ENCODE measurements around the gene FAM120AOS.

The FAM120AOS gene

DNA sequence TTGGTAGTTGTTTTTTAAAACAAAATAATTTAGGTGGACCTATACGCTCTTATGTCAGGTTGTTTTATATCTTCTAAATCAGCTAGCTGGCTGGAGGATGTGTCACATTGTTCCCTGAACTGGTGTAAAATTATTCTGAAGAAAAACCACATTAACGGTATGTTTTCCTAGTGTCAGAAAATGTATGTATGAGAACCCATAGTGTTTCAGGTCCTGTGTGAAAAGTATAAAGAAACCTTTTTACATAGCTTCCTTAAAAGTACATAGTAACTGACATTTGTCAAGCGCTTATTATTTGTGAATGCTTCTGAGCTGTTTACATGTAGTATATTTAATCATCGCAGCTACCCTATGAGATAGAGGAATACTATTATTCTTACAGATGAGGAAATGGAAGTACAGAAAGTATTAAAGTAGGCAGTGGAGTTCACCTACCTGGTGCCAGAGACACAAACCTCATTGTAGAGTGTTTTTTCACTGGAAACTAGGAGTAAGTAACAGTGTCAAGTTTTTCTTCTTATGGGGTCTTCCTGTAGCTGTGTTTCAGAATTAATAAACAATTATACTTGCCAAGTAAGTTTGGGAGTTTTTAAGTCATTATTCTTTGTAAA is 10.4 kb upstream of the FAM120AOS start:
- DNase-seq (ENCODE audit: low read depth), result no peak
- no peak overlapping the region for H3K4me3 ChIP-seq (replicated peaks; ENCODE audit: low read depth, low read length)
- TF ChIP-seq, protein P1, sequence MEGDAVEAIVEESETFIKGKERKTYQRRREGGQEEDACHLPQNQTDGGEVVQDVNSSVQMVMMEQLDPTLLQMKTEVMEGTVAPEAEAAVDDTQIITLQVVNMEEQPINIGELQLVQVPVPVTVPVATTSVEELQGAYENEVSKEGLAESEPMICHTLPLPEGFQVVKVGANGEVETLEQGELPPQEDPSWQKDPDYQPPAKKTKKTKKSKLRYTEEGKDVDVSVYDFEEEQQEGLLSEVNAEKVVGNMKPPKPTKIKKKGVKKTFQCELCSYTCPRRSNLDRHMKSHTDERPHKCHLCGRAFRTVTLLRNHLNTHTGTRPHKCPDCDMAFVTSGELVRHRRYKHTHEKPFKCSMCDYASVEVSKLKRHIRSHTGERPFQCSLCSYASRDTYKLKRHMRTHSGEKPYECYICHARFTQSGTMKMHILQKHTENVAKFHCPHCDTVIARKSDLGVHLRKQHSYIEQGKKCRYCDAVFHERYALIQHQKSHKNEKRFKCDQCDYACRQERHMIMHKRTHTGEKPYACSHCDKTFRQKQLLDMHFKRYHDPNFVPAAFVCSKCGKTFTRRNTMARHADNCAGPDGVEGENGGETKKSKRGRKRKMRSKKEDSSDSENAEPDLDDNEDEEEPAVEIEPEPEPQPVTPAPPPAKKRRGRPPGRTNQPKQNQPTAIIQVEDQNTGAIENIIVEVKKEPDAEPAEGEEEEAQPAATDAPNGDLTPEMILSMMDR (IDR thresholded peaks at IDR 0.05; ENCODE audit: low read length, missing control alignments), result no peak

DNA sequence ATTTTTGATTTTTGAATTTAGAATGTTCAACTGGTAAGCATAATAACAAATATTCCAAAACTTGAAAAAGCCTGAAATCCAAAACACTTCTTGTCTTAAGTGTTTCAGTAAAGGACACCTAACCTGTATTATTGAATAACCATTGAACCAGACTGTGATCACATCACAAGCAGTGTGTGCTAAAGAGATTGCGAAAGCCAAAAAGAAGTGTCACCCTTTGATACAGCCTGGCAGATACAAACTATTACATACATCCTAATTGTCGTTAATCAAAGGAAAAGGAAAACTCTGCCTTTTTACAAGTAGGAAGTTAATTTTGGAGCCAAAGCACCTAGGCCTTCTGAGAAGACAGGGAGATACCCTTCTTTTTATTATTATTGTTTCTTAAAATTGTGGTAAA is 8.4 kb upstream of the FAM120AOS start:
- TF ChIP-seq, protein P1 (IDR thresholded peaks at IDR 0.05; ENCODE audit: low read length, missing control alignments), result no peak
- no peak overlapping the region for H3K4me3 ChIP-seq (replicated peaks; ENCODE audit: low read depth, low read length)
- no peak for DNase-seq (ENCODE audit: low read depth)

DNA sequence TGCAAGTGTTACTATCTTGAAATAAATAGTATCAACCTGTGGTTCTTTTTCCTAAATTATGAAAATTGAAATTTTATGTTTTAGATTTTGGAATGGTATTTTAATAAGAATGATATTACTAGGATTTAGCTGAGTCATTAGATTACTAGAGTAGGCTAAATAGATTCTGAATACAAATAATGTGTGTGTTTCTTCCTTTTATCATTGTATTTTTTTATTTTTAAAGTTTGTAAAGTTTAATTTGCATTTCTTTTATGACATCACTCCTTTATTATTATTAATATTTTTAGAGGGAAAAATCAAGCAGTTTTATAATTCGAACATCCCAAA is 8.0 kb upstream of the FAM120AOS start:
- DNase-seq (ENCODE audit: low read depth), result no peak
- TF ChIP-seq, protein P1 (IDR thresholded peaks at IDR 0.05; ENCODE audit: low read length, missing control alignments), result no peak
- no peak overlapping the region for H3K4me3 ChIP-seq (replicated peaks; ENCODE audit: low read depth, low read length)

DNA sequence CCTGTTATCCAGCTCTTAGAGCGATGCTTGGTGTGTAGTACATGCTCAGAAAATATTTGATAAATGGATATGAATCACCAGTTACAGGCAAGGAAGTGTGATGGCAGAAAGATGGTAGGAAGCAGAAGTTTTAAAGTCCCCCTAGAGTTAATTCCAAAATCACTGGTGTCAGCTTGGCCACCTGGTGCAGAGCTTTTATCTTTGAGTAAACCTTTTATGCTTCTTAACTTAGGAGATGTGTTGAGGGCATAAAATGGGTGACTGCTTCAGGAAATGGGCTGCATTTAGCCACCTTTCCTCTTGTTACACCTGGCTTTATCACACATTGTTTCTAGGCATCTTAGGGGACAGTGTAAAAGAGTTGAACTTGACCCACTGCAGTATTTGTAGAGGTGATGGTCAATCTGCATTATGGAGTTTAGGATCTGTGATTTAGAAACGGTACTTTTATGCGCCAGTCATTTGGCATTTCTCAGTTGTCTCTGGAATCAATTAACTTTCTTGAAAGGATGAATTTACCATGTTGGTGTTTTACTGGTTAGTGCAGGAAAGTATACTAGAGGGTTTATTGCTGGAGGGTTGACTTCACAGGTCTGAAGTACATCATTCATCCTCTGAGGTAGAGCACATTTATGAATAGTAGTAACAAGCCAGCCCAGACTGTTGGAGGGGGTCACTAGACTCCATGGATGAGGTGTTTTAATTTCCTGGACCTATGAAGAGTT is 7.5 kb upstream of the FAM120AOS start:
- TF ChIP-seq, protein P1 (IDR thresholded peaks at IDR 0.05; ENCODE audit: low read length, missing control alignments), result no peak
- H3K4me3 ChIP-seq (replicated peaks; ENCODE audit: low read depth, low read length), result no peak overlapping the region
- no peak for DNase-seq (ENCODE audit: low read depth)

DNA sequence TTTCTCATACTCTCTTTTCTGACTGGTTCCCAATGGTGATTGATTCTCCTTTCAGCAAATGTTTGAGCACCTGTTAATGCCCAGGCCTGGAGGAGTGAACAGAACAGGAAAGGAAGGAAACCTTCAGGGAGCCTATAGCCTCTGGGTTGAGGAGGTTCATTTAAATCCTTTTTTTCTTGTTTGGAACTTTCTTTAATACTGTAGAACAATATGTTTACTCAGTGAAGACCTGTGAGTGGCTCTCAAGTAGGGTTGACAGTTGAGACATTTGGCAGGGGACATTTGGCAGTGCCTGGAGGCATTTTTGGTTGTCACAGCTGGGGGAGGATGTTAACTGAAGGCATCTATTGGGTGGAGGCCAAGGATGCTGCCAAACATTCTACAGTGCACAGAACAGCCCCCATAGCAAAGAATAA is 6.1 kb upstream of the FAM120AOS start:
- DNase-seq (ENCODE audit: low read depth), result no peak
- H3K4me3 ChIP-seq (replicated peaks; ENCODE audit: low read depth, low read length), result no peak overlapping the region
- TF ChIP-seq, protein P1 (IDR thresholded peaks at IDR 0.05; ENCODE audit: low read length, missing control alignments), result no peak

DNA sequence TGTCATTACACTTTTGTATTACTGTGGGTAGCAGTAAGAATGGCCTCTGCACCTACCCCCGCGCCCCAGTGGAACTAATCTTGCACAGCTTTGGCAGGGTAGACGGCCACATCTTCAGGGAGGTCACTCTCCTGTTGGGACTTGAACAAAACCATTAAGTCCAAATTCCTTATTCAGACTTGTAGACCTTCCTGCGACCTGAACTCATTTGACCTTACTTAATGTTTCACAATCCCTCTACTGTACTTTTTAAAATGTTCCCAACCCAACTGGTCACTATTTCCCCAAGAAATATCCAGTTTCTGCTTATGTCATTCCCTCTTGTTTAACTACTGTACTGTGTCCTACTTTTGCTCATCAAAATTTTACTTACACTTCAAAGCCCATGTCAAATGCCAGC is 5.3 kb upstream of the FAM120AOS start:
- TF ChIP-seq, protein P1 (IDR thresholded peaks at IDR 0.05; ENCODE audit: low read length, missing control alignments), result no peak
- no peak overlapping the region for H3K4me3 ChIP-seq (replicated peaks; ENCODE audit: low read depth, low read length)
- DNase-seq (ENCODE audit: low read depth), result no peak

DNA sequence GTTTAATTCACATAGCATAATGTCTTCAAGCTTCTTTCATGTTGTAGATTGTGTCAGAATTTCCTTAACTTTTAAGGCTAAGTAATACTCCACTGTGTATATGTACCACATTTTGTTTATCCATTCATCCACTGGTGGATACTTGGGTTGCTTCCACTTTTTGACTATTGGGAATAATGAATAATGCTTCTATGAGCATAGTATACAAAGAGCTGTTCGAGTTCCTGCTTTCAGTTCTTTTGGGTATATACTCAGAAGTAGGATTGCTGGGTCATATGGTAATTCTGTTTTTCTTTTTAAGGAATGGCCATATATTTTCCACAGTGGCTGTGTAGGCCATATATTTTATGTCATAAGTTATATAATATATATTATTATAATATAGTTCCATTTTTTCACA is 3.6 kb upstream of the FAM120AOS start:
- TF ChIP-seq, protein P1 (IDR thresholded peaks at IDR 0.05; ENCODE audit: low read length, missing control alignments), result no peak
- no peak overlapping the region for H3K4me3 ChIP-seq (replicated peaks; ENCODE audit: low read depth, low read length)
- DNase-seq (ENCODE audit: low read depth), result no peak
